H1 (cell line): ENCODE results near the gene PREX1.

Experiments
- PHF8 ChIP-seq: fragments of 200-600 bp; sonication (generic); conservative IDR thresholded peaks from 2 replicates; pipeline ENCODE4 v1.7.1; 2012; ENCODE audit warnings: low read depth, mild to moderate bottlenecking, inconsistent platforms, low read length, moderate library complexity
- TF ChIP-seq, protein P1 (sequence below), 3 experiments: IDR thresholded peaks; 1 replicate in 2 of 3; 2 replicates in 1 of 3; pipeline versions ENCODE4 v1.5.1 to v1.6.1; 2011; ENCODE audit warnings: low read length in 3 of 3, mild to moderate bottlenecking in 3 of 3, inconsistent platforms in 2 of 3, low read depth in 1 of 3, moderate library complexity in 1 of 3; ENCODE audit not compliant: insufficient read depth in 1 of 3; ENCODE audit errors: control extremely low read depth in 1 of 3
- TF ChIP-seq, protein P2 (sequence below): IDR thresholded peaks from 2 replicates; pipeline ENCODE4 v1.6.1; 2012; ENCODE audit warnings: inconsistent platforms

DNA sequence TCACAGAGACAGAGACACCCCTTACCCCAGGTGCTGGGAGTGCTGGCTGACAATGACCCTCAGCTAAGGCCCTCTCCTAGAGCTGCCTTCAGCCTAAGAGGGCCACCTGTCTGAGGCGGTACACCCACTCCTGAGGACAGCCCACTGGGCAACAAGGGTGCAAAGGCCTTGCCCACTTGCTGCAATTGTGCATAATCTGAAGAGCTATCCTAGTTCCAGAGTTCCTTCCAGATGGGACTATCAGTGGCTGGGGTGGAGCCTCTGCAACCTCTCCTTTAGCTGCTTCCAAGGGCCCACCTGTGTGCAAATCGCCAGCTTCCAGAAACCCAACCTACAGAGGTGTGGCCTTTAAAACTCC lies 87.5 kb downstream of the PREX1 start:
- TF ChIP-seq PHF8, result no peak
- TF ChIP-seq, protein P1, sequence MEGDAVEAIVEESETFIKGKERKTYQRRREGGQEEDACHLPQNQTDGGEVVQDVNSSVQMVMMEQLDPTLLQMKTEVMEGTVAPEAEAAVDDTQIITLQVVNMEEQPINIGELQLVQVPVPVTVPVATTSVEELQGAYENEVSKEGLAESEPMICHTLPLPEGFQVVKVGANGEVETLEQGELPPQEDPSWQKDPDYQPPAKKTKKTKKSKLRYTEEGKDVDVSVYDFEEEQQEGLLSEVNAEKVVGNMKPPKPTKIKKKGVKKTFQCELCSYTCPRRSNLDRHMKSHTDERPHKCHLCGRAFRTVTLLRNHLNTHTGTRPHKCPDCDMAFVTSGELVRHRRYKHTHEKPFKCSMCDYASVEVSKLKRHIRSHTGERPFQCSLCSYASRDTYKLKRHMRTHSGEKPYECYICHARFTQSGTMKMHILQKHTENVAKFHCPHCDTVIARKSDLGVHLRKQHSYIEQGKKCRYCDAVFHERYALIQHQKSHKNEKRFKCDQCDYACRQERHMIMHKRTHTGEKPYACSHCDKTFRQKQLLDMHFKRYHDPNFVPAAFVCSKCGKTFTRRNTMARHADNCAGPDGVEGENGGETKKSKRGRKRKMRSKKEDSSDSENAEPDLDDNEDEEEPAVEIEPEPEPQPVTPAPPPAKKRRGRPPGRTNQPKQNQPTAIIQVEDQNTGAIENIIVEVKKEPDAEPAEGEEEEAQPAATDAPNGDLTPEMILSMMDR (IDR thresholded peaks at IDR 0.05; ENCODE audit: control extremely low read depth in 1 of 3, insufficient read depth in 1 of 3, low read depth in 1 of 3, low read length in 3 of 3), result no peak
- TF ChIP-seq, protein P2, sequence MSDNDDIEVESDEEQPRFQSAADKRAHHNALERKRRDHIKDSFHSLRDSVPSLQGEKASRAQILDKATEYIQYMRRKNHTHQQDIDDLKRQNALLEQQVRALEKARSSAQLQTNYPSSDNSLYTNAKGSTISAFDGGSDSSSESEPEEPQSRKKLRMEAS, result no peak
